Endometrial microvascular endothelial cells (primary cell): ENCODE measurements around the gene SNX3. TPM values are rescaled to one million over a fixed set of nuclear protein-coding genes. Genes with fewer than 3 reads are reported as not detected.
"Not testable (repeated sequence)": the region's sequence is repeated elsewhere in the genome, so short reads cannot be mapped to it uniquely, and the experiment has no call there.

Source experiments
- in situ Hi-C: cut with HindIII; loops from 2 replicates; pipeline ENCODE4 v1.10.0; 2017; ENCODE audit warnings: low sequenced_read_pairs, low pct_unique_long_range_greater_than_20kb; ENCODE audit errors: inconsistent ontology term
- total RNA-seq: library from RNA; depleted of rRNA; stranded (reverse); fragments of >200 nt; gene quantifications from one replicate; pipeline ENCODE4 v1.2.3, GENCODE V29; 2015; ENCODE audit errors: inconsistent ontology term

The SNX3 gene
- total RNA-seq, 1 donor from 2014 or later = 212 TPM

DNA sequence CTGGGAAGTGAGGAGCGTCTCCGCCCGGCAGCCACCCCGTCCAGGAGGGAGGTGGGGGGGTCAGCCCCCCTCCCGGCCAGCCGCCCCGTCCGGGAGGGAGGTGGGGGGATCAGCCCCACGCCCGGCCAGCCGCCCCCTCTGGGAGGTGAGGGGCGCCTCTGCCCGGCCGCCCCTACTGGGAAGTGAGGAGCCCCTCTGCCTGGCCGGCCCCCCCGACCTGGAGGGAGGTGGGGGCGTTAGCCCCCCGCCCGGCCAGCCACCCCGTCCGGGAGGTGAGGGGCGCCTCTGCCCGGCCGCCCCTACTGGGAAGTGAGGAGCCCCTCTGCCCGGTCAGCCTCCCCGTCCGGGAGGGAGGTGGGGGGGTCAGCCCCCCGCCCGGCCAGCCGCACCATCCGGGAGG, 9.1 kb upstream of the SNX3 start:
- in situ Hi-C loops = not testable (repeated sequence)

DNA sequence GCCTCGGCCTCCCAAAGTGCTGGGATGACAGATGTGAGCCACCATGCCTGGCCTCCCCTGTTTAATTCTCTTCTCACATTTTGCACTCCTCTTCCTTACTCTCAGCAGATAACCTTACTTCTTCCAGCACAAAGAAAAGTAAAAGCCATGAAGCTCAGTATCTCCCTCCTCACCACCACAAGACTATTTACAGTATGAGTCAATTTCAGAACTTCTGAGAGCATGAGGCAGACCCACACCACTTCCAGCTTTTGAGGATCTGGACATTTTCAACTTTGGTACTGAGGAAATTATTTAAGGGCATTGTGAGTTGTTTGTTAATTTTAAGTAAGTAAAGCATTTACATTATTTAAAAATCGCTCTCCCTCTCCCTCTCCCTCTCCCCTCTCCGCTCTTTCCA, 8.0 kb upstream of the SNX3 start:
- in situ Hi-C loops = no loop called here

DNA sequence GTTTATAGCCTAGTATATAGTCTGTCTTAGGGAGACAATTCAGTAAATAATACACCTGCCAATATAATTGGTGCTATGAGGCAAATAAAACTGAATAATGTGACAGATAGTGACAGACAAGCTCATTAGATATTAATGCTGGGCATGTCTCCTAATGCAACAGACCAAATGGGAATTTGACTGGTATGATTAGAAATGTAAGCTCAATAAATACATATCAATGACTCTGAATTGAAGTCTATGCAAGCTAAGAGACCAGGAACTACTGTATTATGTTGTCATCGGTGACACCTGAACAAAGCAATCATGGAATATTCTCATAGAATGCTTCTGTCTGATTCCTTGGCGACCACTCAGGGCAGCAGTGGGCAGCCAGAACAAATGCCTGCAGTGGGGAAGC, 2.5 kb upstream of the SNX3 start:
- in situ Hi-C loops = no loop called here

DNA sequence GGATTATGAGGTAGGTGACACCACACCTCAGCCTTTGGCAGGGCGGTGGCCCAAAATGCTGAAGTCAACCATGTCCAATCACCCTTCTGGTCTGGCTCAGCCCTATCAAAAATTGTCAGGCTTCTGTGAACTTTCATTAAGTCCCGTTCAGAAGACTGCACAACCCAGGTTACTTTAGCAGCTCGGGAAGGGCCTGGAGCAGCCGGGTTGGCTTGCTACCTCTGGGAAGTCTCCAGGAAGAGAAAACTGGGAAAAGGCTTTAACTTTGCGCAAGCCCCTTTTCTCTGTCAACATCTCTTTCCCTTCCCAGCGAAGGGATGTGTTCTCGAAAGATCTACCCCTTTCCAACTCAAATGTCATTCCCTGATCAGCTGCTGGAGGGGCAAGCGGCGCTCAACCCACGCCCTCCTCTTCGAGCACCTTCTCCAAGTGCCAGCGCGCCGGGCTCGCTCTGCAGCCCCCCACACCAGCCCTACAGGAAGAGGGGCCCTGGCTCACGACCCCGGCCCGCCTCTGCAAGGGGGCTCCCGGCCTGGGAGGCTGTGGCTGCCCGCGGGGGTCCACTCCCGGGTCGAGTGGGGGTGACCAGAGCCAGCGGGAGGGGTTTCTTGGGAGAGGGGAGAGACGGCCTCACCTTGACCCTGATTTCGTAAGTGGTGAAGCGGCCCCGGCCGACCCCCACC, 573 bp downstream of the SNX3 start:
- in situ Hi-C loops = no loop called here

GRCh38 chr6:108254433-108255410, 6.1 kb downstream of the SNX3 start:
- in situ Hi-C loops = no loop called here

DNA sequence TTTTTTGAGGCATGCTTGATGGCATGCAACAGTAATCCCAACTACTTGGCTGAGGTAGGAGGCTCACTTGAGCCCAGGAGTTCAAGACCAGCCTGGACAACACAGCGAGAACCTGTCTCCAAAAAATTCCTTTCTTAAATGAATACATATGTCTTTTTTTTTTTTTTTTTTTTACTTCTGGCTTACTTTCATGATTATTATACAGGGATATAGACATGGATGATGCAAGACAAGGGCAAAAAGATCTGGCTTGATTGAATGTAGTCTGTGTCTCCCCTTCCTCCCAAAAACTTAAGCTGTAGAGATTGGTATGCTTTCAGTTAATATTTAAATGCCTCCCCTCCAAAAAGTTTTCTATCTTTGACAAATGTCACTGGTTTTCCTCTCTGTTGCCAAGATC, 7.6 kb downstream of the SNX3 start:
- in situ Hi-C loops = no loop called here

GRCh38 chr6:108252055-108252454, 8.8 kb downstream of the SNX3 start:
- in situ Hi-C loops = no loop called here

GRCh38 chr6:108251252-108251651, 9.6 kb downstream of the SNX3 start:
- in situ Hi-C loops = no loop called here

DNA sequence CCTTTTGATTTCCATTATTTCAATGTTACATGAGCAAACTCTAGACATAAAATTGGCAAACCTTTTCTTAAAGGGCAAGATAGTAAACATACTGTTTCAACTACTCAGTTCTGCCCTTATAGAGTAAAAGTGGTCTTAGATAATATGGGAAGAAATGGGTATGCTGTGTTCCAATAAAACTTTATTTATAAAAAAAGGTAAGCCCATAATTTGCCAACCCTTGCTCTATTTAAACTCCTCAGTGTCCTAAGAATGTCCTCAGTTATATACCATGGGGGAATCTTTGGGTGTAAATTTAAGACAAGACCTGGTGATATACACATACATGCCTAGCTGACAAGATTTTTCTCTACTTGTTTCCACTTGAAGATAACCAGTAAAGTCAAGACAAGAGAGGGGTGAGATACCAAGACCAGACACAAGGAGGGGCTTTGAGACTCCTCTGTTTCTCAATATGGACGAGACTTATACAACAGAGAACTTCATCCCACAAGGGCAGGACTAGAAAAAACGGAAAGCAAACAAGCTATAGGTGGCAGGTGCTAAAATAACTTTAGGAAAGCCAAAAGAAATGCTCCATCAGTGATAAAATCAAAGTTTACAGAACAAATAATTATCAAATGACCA, 10.5 kb downstream of the SNX3 start:
- in situ Hi-C loops = no loop called here

DNA sequence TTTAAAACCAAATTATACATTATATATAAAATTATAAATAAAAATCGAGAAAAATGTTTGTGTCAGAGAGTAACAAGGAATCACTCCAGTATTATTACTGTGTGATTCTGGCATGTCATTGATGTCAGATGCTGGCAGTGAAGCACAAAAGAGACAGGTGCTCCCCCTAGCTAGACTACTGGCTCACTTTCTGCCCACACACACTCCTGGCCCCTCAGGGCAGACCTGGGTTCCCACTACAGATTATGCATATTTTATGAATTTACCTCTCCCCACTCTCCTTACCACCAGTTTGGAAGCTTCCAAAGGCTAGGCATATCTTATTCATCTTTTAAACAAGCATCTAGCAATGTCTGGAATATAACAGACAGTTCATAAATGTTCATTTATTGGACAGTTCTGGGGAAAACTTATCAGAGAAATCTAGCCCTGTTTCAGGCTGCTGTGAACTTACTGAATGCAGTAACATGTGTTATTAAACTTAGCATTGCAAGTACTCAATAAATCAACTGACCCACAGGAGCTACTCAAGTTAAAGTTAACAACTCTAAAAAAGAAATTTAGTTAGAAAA, 12.8 kb downstream of the SNX3 start:
- in situ Hi-C loops = loop anchor here (25.0 kb wide), 1 partner anchor 239 kb away; no protein-coding TSS in a partner anchor

- in situ Hi-C loops = loop anchor here (25.0 kb wide), 1 partner anchor 242 kb away; no protein-coding TSS in a partner anchor
These were observed 15.7 kb downstream of the SNX3 start for GRCh38 chr6:108245095-108245494.

DNA sequence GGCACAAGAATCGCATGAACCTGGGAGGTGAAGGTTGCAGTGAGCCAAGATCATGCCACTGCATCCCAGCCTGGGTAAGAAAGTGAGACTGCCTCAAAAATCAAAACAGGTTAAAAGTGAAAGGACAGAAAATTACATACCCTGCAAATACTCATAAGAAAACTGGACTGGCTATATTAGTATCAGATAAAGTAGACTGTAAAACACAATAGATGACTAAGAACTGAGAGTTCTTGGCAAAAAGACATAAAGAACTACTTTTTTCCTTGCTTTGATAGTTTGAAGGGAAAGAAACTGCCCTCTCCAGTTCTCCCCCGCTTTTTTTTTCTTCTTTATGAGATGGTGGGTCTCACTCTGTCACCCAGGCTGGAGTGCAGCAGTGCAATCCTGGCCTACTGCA, 17.0 kb downstream of the SNX3 start:
- in situ Hi-C loops = loop anchor here (25.0 kb wide), 1 partner anchor 243 kb away; no protein-coding TSS in a partner anchor

GRCh38 chr6:108242721-108243120, 18.1 kb downstream of the SNX3 start:
- in situ Hi-C loops = loop anchor here (25.0 kb wide), 1 partner anchor 245 kb away; no protein-coding TSS in a partner anchor

GRCh38 chr6:108242259-108242658, 18.6 kb downstream of the SNX3 start:
- in situ Hi-C loops = loop anchor here (25.0 kb wide), 1 partner anchor 245 kb away; no protein-coding TSS in a partner anchor

- in situ Hi-C loops = loop anchor here (25.0 kb wide), 1 partner anchor 249 kb away; no protein-coding TSS in a partner anchor
These were observed 22.5 kb downstream of the SNX3 start for GRCh38 chr6:108238322-108238721.

- in situ Hi-C loops = loop anchor here (25.0 kb wide), 1 partner anchor 251 kb away; no protein-coding TSS in a partner anchor
These were observed 24.0 kb downstream of the SNX3 start for GRCh38 chr6:108236791-108237190.

DNA sequence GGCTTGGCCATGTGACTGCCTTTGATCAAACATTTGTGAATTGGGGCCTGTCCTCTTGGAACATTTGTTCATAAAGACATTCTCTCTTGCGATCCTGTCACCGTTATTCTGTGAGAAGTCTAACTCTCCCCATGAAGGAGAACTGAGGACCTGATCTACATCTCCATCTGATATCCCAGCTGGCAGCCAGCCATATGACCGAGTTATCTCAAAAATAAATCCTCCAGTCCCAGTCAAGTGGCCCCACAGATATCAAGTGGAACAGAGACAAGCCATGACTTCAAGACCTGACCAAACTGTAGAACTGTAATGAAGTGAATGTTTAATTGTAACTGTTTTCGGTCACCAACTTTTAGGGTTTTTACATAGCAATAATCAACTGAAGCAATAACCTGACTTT, 25.7 kb downstream of the SNX3 start:
- in situ Hi-C loops = loop anchor here (25.0 kb wide), 1 partner anchor 252 kb away; no protein-coding TSS in a partner anchor

DNA sequence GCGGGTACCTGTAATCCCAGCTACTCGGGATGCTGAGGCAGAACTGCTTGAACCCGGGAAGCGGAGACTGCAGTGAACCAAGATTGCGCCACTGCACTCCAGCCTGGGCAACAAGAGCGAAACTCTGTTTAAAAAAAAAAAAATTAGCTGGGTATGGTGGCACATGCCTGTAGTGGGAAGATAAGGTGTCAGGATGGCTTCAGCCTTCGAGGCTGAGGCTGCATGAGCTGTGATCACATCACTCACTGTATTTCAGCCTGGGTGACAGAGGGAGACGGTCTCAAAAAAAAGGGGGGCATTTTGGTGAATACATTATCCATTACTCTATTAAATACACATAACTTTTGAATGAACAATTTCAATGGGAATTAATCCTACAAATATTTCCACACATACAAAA, 32.4 kb downstream of the SNX3 start:
- in situ Hi-C loops = loop anchor here (25.0 kb wide), 1 partner anchor 259 kb away; no protein-coding TSS in a partner anchor

GRCh38 chr6:108227290-108227689, 33.5 kb downstream of the SNX3 start:
- in situ Hi-C loops = loop anchor here (25.0 kb wide), 1 partner anchor 260 kb away; no protein-coding TSS in a partner anchor
